ENCODE data around the gene IPO5. TPM values are rescaled to one million over a fixed set of nuclear protein-coding genes. Genes with fewer than 3 reads are reported as not detected.

Gene IPO5
- total RNA-seq, 1 experiment from 2014 or later, result 247 TPM

GRCh38 chr13:97938706-97939475, 14.6 kb upstream of the IPO5 start:
- ChIA-PET CTCF (no interaction called here), POLR2A (no interaction called here)

GRCh38 chr13:97944396-97945029, 9.0 kb upstream of the IPO5 start:
- ChIA-PET CTCF (no interaction called here), POLR2A (no interaction called here)
- no peak overlapping the region for H3K4me3 Mint-ChIP-seq (ENCODE audit: unreplicated experiment)
- no peak for DNase-seq
- H3K36me3 Mint-ChIP-seq (ENCODE audit: insufficient read depth, unreplicated experiment), result no peaks in the 10 kb centered on the region
- Histone ChIP-seq H3K9me3 (no peaks in the 10 kb centered on the region), H3K4me3 (ENCODE audit: low read depth, low read length) (no peak overlapping the region), H3K27me3 (replicated peaks; ENCODE audit: control insufficient read depth, insufficient read depth, low read length) (no peaks in the 10 kb centered on the region), H3K4me1 (no peaks in the 10 kb centered on the region), H3K36me3 (ENCODE audit: control insufficient read depth, insufficient read depth, low read length) (no peaks in the 10 kb centered on the region)
- H3K27ac Mint-ChIP-seq (ENCODE audit: unreplicated experiment), result no peak overlapping the region
- BruUV-seq (replicated peaks), result no TSS peak
- no peaks in the 10 kb centered on the region for H3K9me3 Mint-ChIP-seq (ENCODE audit: unreplicated experiment)
- TF ChIP-seq CTCF (IDR thresholded peaks at IDR 0.05; ENCODE audit: insufficient read depth in 1 of 2, low read depth in 1 of 2, low read length in 1 of 2, severe bottlenecking in 1 of 2, unreplicated experiment in 1 of 2), result no peak
- no peaks in the 10 kb centered on the region for H3K4me1 Mint-ChIP-seq (ENCODE audit: low read depth, unreplicated experiment)
- intact Hi-C loops (cut with micrococcal nuclease; ENCODE audit: unreplicated experiment), result no loop called here
- no peaks in the 10 kb centered on the region for H3K27me3 Mint-ChIP-seq (ENCODE audit: insufficient read depth, unreplicated experiment)

More at GRCh38 chr13:97938706-97939475, 14.6 kb upstream of the IPO5 start:
- H3K9me3 Mint-ChIP-seq (ENCODE audit: unreplicated experiment), result no peaks in the 10 kb centered on the region
- no peaks in the 10 kb centered on the region for H3K36me3 Mint-ChIP-seq (ENCODE audit: insufficient read depth, unreplicated experiment)
- Histone ChIP-seq H3K4me3 (ENCODE audit: low read depth, low read length) (no peak overlapping the region), H3K27me3 (replicated peaks; ENCODE audit: control insufficient read depth, insufficient read depth, low read length) (no peaks in the 10 kb centered on the region), H3K36me3 (ENCODE audit: control insufficient read depth, insufficient read depth, low read length) (no peaks in the 10 kb centered on the region), H3K9me3 (no peaks in the 10 kb centered on the region), H3K4me1 (no peaks in the 10 kb centered on the region)
- H3K4me1 Mint-ChIP-seq (ENCODE audit: low read depth, unreplicated experiment), result no peaks in the 10 kb centered on the region
- peaks cover 4% of the 10 kb centered on the region for H3K27me3 Mint-ChIP-seq (ENCODE audit: insufficient read depth, unreplicated experiment)
- no peak for TF ChIP-seq CTCF (IDR thresholded peaks at IDR 0.05; ENCODE audit: insufficient read depth in 1 of 2, low read depth in 1 of 2, low read length in 1 of 2, severe bottlenecking in 1 of 2, unreplicated experiment in 1 of 2)
- no peak overlapping the region for H3K27ac Mint-ChIP-seq (ENCODE audit: unreplicated experiment)
- H3K4me3 Mint-ChIP-seq (ENCODE audit: unreplicated experiment), result no peak overlapping the region
- intact Hi-C loops (cut with micrococcal nuclease; ENCODE audit: unreplicated experiment), result no loop called here
- no TSS peak for BruUV-seq (replicated peaks)
- no peak for DNase-seq

GRCh38 chr13:97945342-97945741, 8.1 kb upstream of the IPO5 start:
- Histone ChIP-seq H3K4me3 (ENCODE audit: low read depth, low read length) (no peak overlapping the region), H3K36me3 (ENCODE audit: control insufficient read depth, insufficient read depth, low read length) (no peaks in the 10 kb centered on the region), H3K4me1 (no peaks in the 10 kb centered on the region), H3K27me3 (replicated peaks; ENCODE audit: control insufficient read depth, insufficient read depth, low read length) (no peaks in the 10 kb centered on the region), H3K9me3 (peaks cover 1% of the 10 kb centered on the region; the same call in 1 of the 2 replicates)
- no peaks in the 10 kb centered on the region for H3K4me1 Mint-ChIP-seq (ENCODE audit: low read depth, unreplicated experiment)
- no peak overlapping the region for H3K27ac Mint-ChIP-seq (ENCODE audit: unreplicated experiment)
- DNase-seq, result no peak
- H3K27me3 Mint-ChIP-seq (ENCODE audit: insufficient read depth, unreplicated experiment), result no peaks in the 10 kb centered on the region
- intact Hi-C loops (cut with micrococcal nuclease; ENCODE audit: unreplicated experiment), result no loop called here
- peaks cover 4% of the 10 kb centered on the region for H3K36me3 Mint-ChIP-seq (ENCODE audit: insufficient read depth, unreplicated experiment)
- no peak overlapping the region for H3K4me3 Mint-ChIP-seq (ENCODE audit: unreplicated experiment)
- POLR2A ChIA-PET, result no interaction called here
- no TSS peak for BruUV-seq (replicated peaks)
- CTCF ChIA-PET, result no interaction called here
- TF ChIP-seq CTCF (IDR thresholded peaks at IDR 0.05; ENCODE audit: insufficient read depth in 1 of 2, low read depth in 1 of 2, low read length in 1 of 2, severe bottlenecking in 1 of 2, unreplicated experiment in 1 of 2), result no peak
- peaks cover 6% of the 10 kb centered on the region for H3K9me3 Mint-ChIP-seq (ENCODE audit: unreplicated experiment)

Data from Caco-2 (cell line).